Peyer's patch (tissue), 4 donors: ENCODE data around the gene ATF7IP2. TPM values are rescaled to one million over a fixed set of nuclear protein-coding genes. Genes with fewer than 3 reads are reported as not detected.

Experiments used
- DNase-seq, 3 donors: peaks; one replicate each; pipeline ENCODE4 v3.0.0-alpha.2; 2017 to 2019
- H3K27ac ChIP-seq, 4 donors: fragments of 200-600 bp; sonication (generic); one replicate each; pipeline ENCODE4 v1.5.1; 2016 to 2019
- H3K27me3 ChIP-seq, 2 donors: fragments of 200-600 bp; sonication (generic); one replicate each; pipeline ENCODE4 v1.5.1; 2019
- H3K36me3 ChIP-seq, 3 donors: fragments of 200-600 bp; sonication (generic); one replicate each; pipeline ENCODE4 v1.5.1; 2016 to 2019
- H3K4me1 ChIP-seq, 4 donors: fragments of 200-600 bp; sonication (generic); one replicate each; pipeline ENCODE4 v1.5.1; 2016 to 2019
- H3K4me3 ChIP-seq, 4 donors: fragments of 200-600 bp; sonication (generic); 1 replicate in 3 of 4; 2 replicates in 1 of 4; pipeline ENCODE4 v1.5.1; 2016 to 2019; ENCODE audit warnings: mild to moderate bottlenecking in 1 of 4
- H3K9me3 ChIP-seq, 4 donors: fragments of 200-600 bp; sonication (generic); one replicate each; pipeline ENCODE4 v1.5.1; 2016 to 2019; ENCODE audit warnings: mild to moderate bottlenecking in 1 of 4
- CTCF ChIP-seq, 6 experiments: fragments of 450-650 bp in 4 of 6; fragments of 200-600 bp in 2 of 6; sonication (generic) in 1 of 6; IDR thresholded peaks; one replicate each; pipeline ENCODE4 v1.5.1; 2017 to 2019; ENCODE audit warnings: antibody characterized with exemption in 6 of 6, mild to moderate bottlenecking in 3 of 6, moderate library complexity in 1 of 6
- POLR2A ChIP-seq, 2 donors: fragments of 450-650 bp; IDR thresholded peaks; one replicate each; pipeline ENCODE4 v1.5.1; 2017; ENCODE audit warnings: antibody characterized with exemption in 2 of 2, mild to moderate bottlenecking in 2 of 2, moderate library complexity in 2 of 2
- small RNA-seq, 2 donors: library from RNA; depleted of rRNA; stranded (forward); fragments of <200 nt; gene quantifications; one replicate each; pipeline ENCODE3, GENCODE V24; 2016
- total RNA-seq, 4 donors: library from RNA; depleted of rRNA; stranded (reverse); fragments of >200 nt; gene quantifications; one replicate each; pipeline ENCODE4 v1.1.0, GENCODE V29; 2016

Gene ATF7IP2
- total RNA-seq, 4 donors from 2014 or later, result 9.9 to 27.2 (median 10.8) TPM

GRCh38 chr16:10529895-10530669, 144.2 kb downstream of the ATF7IP2 start:
- H3K9me3 ChIP-seq, result no peaks in the 10 kb centered on the region
- H3K4me1 ChIP-seq, result no peaks in the 10 kb centered on the region
- TF ChIP-seq CTCF (IDR thresholded peaks at IDR 0.05), result no peak
- no peak for TF ChIP-seq POLR2A (IDR thresholded peaks at IDR 0.05)
- H3K27ac ChIP-seq, result no peak overlapping the region
- no peak for DNase-seq
- H3K27me3 ChIP-seq, result no peaks in the 10 kb centered on the region
- H3K36me3 ChIP-seq, result peaks cover 0 to 41% (median 0%) of the 10 kb centered on the region in 3 donors
- no peak overlapping the region for H3K4me3 ChIP-seq

GRCh38 chr16:10530685-10531084, 144.8 kb downstream of the ATF7IP2 start:
- Histone ChIP-seq H3K36me3 (peaks cover 0 to 41% (median 0%) of the 10 kb centered on the region in 3 donors), H3K9me3 (no peaks in the 10 kb centered on the region), H3K27me3 (no peaks in the 10 kb centered on the region), H3K4me3 (no peak overlapping the region), H3K27ac (no peak overlapping the region), H3K4me1 (no peaks in the 10 kb centered on the region)
- DNase-seq, result no peak
- TF ChIP-seq CTCF (IDR thresholded peaks at IDR 0.05), result no peak

- no peaks in the 10 kb centered on the region for H3K9me3 ChIP-seq
- no peak overlapping the region for H3K4me3 ChIP-seq
- no peak overlapping the region for H3K27ac ChIP-seq
- no peaks in the 10 kb centered on the region for H3K27me3 ChIP-seq
- H3K4me1 ChIP-seq, result no peaks in the 10 kb centered on the region
- no peak for DNase-seq
- TF ChIP-seq CTCF (IDR thresholded peaks at IDR 0.05) (no peak), POLR2A (IDR thresholded peaks at IDR 0.05) (no peak)
- peaks cover 0 to 48% (median 0%) of the 10 kb centered on the region in 3 donors for H3K36me3 ChIP-seq
These were observed 145.7 kb downstream of the ATF7IP2 start for GRCh38 chr16:10531582-10531981.

Small RNA genes lying within 50 kb of the gene (small RNA-seq; reads per million reads assigned to genes)
- gene RNU6-633P, result 0 reads per million in 2 donors

Other genes with a start within 250 kb of the ATF7IP2 start
- gene GRIN2A, start 203.6 kb upstream of the ATF7IP2 start, total RNA-seq, result 1 to 10 TPM in 2 of 4 donors, under 1 TPM in 2; 0.35 to 7.4 (median 1.5) TPM
- 10 to 100 TPM; 20.8 to 31.4 (median 27.5) TPM for gene EMP2, start 194.5 kb downstream of the ATF7IP2 start, total RNA-seq